Osteocyte (in vitro differentiated cells): ENCODE data around the gene TCERG1L. TPM values are rescaled to one million over a fixed set of nuclear protein-coding genes. Genes with fewer than 3 reads are reported as not detected.

Source experiments
- DNase-seq: peaks from one replicate; pipeline ENCODE4 v3.0.0; 2021; ENCODE audit warnings: mixed read lengths; ENCODE audit not compliant: unreplicated experiment; ENCODE audit errors: extremely low spot score
- H3K27ac Mint-ChIP-seq: one replicate; pipeline ENCODE4 v1.8.0; 2021; ENCODE audit warnings: mild to moderate bottlenecking, mixed read lengths; ENCODE audit not compliant: unreplicated experiment
- H3K27me3 Mint-ChIP-seq: one replicate; pipeline ENCODE4 v1.8.0; 2021; ENCODE audit warnings: mixed read lengths; ENCODE audit not compliant: unreplicated experiment
- H3K36me3 Mint-ChIP-seq: one replicate; pipeline ENCODE4 v1.8.0; 2021; ENCODE audit warnings: mixed read lengths; ENCODE audit not compliant: unreplicated experiment
- H3K4me1 Mint-ChIP-seq: one replicate; pipeline ENCODE4 v1.8.0; 2021; ENCODE audit warnings: mixed read lengths; ENCODE audit not compliant: unreplicated experiment
- H3K4me3 Mint-ChIP-seq: one replicate; pipeline ENCODE4 v1.8.0; 2021; ENCODE audit warnings: mild to moderate bottlenecking, moderate library complexity, mixed read lengths; ENCODE audit not compliant: unreplicated experiment
- H3K9me3 Mint-ChIP-seq: one replicate; pipeline ENCODE4 v1.8.0; 2021; ENCODE audit warnings: mixed read lengths; ENCODE audit not compliant: unreplicated experiment
- total RNA-seq: library from RNA; stranded (reverse); gene quantifications from 2 replicates; pipeline ENCODE4 v1.2.1, GENCODE V29; 2021
- TF ChIP-seq, protein P1 (sequence below): fragments of 200-600 bp; sonication (generic); IDR thresholded peaks from 2 replicates; pipeline ENCODE4 v1.5.0; 2021; ENCODE audit warnings: antibody characterized with exemption, mild to moderate bottlenecking, moderate library complexity

The TCERG1L gene
- total RNA-seq, 1 donor from 2014 or later, result not detected

GRCh38 chr10:131044379-131045111 is 267.0 kb downstream of the TCERG1L start:
- no peak overlapping the region for H3K27ac Mint-ChIP-seq
- no peaks in the 10 kb centered on the region for H3K36me3 Mint-ChIP-seq
- DNase-seq, result no peak
- TF ChIP-seq, protein P1, sequence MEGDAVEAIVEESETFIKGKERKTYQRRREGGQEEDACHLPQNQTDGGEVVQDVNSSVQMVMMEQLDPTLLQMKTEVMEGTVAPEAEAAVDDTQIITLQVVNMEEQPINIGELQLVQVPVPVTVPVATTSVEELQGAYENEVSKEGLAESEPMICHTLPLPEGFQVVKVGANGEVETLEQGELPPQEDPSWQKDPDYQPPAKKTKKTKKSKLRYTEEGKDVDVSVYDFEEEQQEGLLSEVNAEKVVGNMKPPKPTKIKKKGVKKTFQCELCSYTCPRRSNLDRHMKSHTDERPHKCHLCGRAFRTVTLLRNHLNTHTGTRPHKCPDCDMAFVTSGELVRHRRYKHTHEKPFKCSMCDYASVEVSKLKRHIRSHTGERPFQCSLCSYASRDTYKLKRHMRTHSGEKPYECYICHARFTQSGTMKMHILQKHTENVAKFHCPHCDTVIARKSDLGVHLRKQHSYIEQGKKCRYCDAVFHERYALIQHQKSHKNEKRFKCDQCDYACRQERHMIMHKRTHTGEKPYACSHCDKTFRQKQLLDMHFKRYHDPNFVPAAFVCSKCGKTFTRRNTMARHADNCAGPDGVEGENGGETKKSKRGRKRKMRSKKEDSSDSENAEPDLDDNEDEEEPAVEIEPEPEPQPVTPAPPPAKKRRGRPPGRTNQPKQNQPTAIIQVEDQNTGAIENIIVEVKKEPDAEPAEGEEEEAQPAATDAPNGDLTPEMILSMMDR, result no peak
- H3K4me1 Mint-ChIP-seq, result no peaks in the 10 kb centered on the region
- H3K27me3 Mint-ChIP-seq, result no peaks in the 10 kb centered on the region
- peaks cover 53% of the 10 kb centered on the region for H3K9me3 Mint-ChIP-seq
- no peak overlapping the region for H3K4me3 Mint-ChIP-seq

GRCh38 chr10:131043039-131043691 is 268.4 kb downstream of the TCERG1L start:
- H3K9me3 Mint-ChIP-seq, result peaks cover 50% of the 10 kb centered on the region
- no peaks in the 10 kb centered on the region for H3K4me1 Mint-ChIP-seq
- TF ChIP-seq, protein P1, result no peak
- DNase-seq, result no peak
- no peaks in the 10 kb centered on the region for H3K36me3 Mint-ChIP-seq
- no peak overlapping the region for H3K4me3 Mint-ChIP-seq
- no peaks in the 10 kb centered on the region for H3K27me3 Mint-ChIP-seq
- no peak overlapping the region for H3K27ac Mint-ChIP-seq
